SK-N-SH treated with all-trans-retinoic acid at 6 μM for 48 hours (cell line): ENCODE measurements around the gene E2F6.

Experiments
- GLIS3 ChIP-seq: fragments of 250-450 bp; sonication (Bioruptor Pico); IDR thresholded peaks from 2 replicates; pipeline ENCODE4 v1.5.0; 2020; ENCODE audit warnings: mild to moderate bottlenecking, moderate library complexity
- ZC3H10 ChIP-seq: fragments of 250-450 bp; sonication (Bioruptor Pico); IDR thresholded peaks from 2 replicates; pipeline ENCODE4 v1.5.1; 2021; ENCODE audit warnings: mild to moderate bottlenecking, moderate library complexity
- ZFP3 ChIP-seq: fragments of 250-450 bp; sonication (Bioruptor Pico); IDR thresholded peaks from 2 replicates; pipeline ENCODE4 v1.5.0; 2020; ENCODE audit warnings: mild to moderate bottlenecking, moderate library complexity
- ZFP30 ChIP-seq: fragments of 450-650 bp; formaldehyde crosslinking; IDR thresholded peaks from 2 replicates; pipeline ENCODE4 v1.5.0; 2022; ENCODE audit warnings: mild to moderate bottlenecking, moderate library complexity

GRCh38 chr2:11499081-11499743, 33.3 kb upstream of the E2F6 start:
- TF ChIP-seq ZFP30 (CRISPR knock-in tag): no peak
- no peak for TF ChIP-seq GLIS3 (CRISPR knock-in tag)
- TF ChIP-seq ZC3H10 (CRISPR knock-in tag): no peak
- no peak for TF ChIP-seq ZFP3
